ENCODE measurements around the gene VPS35.

The VPS35 gene

GRCh38 chr16:46649588-46650253 lies 39.3 kb downstream of the VPS35 start:
- TF ChIP-seq, protein P1, sequence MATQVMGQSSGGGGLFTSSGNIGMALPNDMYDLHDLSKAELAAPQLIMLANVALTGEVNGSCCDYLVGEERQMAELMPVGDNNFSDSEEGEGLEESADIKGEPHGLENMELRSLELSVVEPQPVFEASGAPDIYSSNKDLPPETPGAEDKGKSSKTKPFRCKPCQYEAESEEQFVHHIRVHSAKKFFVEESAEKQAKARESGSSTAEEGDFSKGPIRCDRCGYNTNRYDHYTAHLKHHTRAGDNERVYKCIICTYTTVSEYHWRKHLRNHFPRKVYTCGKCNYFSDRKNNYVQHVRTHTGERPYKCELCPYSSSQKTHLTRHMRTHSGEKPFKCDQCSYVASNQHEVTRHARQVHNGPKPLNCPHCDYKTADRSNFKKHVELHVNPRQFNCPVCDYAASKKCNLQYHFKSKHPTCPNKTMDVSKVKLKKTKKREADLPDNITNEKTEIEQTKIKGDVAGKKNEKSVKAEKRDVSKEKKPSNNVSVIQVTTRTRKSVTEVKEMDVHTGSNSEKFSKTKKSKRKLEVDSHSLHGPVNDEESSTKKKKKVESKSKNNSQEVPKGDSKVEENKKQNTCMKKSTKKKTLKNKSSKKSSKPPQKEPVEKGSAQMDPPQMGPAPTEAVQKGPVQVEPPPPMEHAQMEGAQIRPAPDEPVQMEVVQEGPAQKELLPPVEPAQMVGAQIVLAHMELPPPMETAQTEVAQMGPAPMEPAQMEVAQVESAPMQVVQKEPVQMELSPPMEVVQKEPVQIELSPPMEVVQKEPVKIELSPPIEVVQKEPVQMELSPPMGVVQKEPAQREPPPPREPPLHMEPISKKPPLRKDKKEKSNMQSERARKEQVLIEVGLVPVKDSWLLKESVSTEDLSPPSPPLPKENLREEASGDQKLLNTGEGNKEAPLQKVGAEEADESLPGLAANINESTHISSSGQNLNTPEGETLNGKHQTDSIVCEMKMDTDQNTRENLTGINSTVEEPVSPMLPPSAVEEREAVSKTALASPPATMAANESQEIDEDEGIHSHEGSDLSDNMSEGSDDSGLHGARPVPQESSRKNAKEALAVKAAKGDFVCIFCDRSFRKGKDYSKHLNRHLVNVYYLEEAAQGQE (IDR thresholded peaks at IDR 0.05; ENCODE audit: low read depth): no peak
- TF ChIP-seq CEBPB (IDR thresholded peaks at IDR 0.05) (no peak), CREB1 (IDR thresholded peaks at IDR 0.05; ENCODE audit: low read depth) (no peak), FOXM1 (IDR thresholded peaks at IDR 0.05; ENCODE audit: borderline replicate concordance, low read depth) (no peak)

DNA sequence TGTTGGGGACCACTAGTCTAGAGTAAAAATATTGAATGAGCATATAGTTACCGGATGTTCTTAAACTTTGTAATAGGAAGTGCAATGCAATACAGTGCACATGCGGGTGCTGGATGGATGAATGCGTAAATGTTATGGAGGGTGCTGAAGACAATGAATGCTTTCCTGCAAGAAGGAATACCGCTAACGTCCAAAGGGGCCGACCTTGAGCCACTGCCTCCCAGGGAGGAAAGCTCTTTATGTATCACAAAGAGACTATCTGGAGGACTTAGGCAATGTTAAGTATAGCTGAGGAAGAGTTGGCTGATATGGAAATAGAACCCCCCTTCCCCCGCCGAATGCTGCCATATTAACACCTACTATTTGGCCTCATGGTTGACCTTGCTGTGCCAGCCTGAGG lies 40.3 kb downstream of the VPS35 start:
- TF ChIP-seq, protein P1 (IDR thresholded peaks at IDR 0.05; ENCODE audit: low read depth): no peak
- TF ChIP-seq TCF12 (IDR thresholded peaks at IDR 0.05; ENCODE audit: low read depth) (no peak), CREB1 (IDR thresholded peaks at IDR 0.05; ENCODE audit: low read depth) (no peak)

- TF ChIP-seq TEAD4 (IDR thresholded peaks at IDR 0.05): no peak
- no peak for TF ChIP-seq EP300 (IDR thresholded peaks at IDR 0.05; ENCODE audit: borderline replicate concordance)
- TF ChIP-seq NFIC (IDR thresholded peaks at IDR 0.05): 0 out of 2 replicates have a peak, but pooled peaks have one; percentile 15
- no peak for TF ChIP-seq CEBPB (IDR thresholded peaks at IDR 0.05)
Measured at GRCh38 chr16:46638947-46639925, 49.7 kb downstream of the VPS35 start.

DNA sequence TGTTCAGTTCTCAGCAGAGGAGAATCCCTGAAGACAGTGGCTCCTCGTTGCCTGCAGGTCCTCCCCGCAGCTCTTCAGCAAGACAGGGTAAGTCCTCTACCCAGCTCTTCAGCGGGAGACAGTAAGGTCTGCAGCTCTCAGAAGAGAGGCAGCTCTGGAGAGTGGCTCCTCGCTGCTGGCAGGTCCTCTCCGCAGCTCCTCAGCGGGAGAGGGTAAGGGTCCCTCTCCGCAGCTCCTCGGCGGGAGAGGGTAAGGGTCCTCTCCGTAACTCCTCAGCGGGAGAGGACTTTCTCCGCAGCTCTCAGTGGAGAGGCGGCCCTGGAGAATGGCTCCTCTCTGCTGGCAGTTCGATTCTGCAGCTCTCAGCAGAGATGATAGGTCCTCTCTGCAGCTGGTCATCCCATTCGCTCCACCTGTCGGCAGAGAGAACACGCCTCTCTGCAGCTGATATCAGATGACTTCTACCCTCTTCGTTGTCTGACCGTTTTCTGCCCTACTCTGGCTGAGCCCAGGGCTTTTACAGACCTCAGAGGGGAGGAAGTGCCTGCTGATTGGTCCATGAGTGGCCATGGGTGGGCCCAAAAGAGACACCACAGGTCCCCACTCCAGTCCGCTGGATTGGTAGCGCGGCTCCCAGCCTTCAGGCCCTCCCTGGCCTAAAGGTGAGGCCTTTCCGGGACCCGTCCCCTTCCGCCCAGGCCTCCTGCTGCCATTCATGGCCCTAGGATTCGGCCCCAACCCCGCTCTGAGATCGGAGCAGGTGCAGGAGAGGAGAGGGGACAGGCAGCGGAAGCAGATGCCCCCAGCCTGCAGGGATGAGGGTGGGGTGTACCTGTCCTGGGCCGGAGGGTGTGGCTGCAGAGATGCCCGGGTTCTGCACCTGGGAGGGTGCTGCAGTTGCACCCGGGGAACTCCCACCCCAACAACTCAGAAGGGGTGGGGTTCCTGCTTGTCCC lies 55.9 kb downstream of the VPS35 start:
- TF ChIP-seq, protein P1 (IDR thresholded peaks at IDR 0.05; ENCODE audit: low read depth): no peak
- no peak for TF ChIP-seq YY1 (IDR thresholded peaks at IDR 0.05; ENCODE audit: low read depth)
- no peak for TF ChIP-seq CREB1 (IDR thresholded peaks at IDR 0.05; ENCODE audit: low read depth)
- TF ChIP-seq, protein P2, sequence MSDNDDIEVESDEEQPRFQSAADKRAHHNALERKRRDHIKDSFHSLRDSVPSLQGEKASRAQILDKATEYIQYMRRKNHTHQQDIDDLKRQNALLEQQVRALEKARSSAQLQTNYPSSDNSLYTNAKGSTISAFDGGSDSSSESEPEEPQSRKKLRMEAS (IDR thresholded peaks at IDR 0.05): no peak
- TF ChIP-seq USF1 (IDR thresholded peaks at IDR 0.05): no peak
- no peak for TF ChIP-seq EP300 (IDR thresholded peaks at IDR 0.05; ENCODE audit: borderline replicate concordance)
- no peak for TF ChIP-seq RAD21 (IDR thresholded peaks at IDR 0.05; ENCODE audit: low read depth)
- TF ChIP-seq NFIC (IDR thresholded peaks at IDR 0.05): no peak
- no peak for TF ChIP-seq TEAD4 (IDR thresholded peaks at IDR 0.05)
- TF ChIP-seq TAF1 (IDR thresholded peaks at IDR 0.05; ENCODE audit: low read depth): no peak
- no peak for TF ChIP-seq FOXM1 (IDR thresholded peaks at IDR 0.05; ENCODE audit: borderline replicate concordance, low read depth)
